Inflammatory macrophage (primary cell): ENCODE measurements around the gene LAT.
"Not testable (repeated sequence)": the region's sequence is repeated elsewhere in the genome, so short reads cannot be mapped to it uniquely, and the experiment has no call there.

ENCODE experiments used
- DNase-seq, 2 donors: peaks; one replicate each; pipeline ENCODE4 v3.0.0-alpha.2; 2020 to 2022
- total RNA-seq, 18 experiments: gene quantifications; one replicate each; lab custom pipeline; 2026; ENCODE audit warnings: mixed read lengths in 6 of 18, inconsistent platforms in 2 of 18; lab: John Stamatoyannopoulos, UW

The LAT gene, protein sequence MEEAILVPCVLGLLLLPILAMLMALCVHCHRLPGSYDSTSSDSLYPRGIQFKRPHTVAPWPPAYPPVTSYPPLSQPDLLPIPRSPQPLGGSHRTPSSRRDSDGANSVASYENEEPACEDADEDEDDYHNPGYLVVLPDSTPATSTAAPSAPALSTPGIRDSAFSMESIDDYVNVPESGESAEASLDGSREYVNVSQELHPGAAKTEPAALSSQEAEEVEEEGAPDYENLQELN
- 0.05 to 1.4 (median 0.32) reads per million in 18 experiments for total RNA-seq

DNA sequence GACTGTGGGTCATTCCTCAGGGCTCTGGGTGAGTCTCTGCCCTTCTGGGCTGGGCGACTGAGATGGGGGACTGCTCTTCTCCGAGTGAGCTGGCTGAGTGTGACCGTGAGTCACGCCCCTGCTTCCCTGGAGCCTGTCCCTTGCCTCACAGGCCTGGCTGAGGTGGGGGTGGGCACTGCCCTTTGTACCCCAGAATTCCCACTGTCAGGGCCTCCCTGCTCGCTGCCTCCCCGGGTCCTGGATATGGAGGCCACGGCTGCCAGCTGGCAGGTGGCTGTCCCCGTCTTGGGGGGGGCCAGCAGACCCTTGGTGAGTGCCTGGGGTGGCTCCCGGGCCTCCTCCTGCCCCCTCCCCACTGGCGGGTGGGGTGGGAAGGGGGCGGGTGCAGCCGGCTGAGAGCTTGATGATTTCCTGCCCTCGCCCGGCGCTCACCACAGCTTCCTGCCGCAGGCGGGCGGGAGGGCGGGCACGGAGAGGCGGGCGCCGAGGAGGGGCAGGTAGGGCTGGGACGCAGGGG lies at the start of gene LAT:
Gene LAT, plus strand, starts transcription at position 434 of the 517 bp plus-strand sequence. CDS start 366 bp downstream, outside the sequence.
- DNase-seq, result peak; percentile 69 to 92

DNA sequence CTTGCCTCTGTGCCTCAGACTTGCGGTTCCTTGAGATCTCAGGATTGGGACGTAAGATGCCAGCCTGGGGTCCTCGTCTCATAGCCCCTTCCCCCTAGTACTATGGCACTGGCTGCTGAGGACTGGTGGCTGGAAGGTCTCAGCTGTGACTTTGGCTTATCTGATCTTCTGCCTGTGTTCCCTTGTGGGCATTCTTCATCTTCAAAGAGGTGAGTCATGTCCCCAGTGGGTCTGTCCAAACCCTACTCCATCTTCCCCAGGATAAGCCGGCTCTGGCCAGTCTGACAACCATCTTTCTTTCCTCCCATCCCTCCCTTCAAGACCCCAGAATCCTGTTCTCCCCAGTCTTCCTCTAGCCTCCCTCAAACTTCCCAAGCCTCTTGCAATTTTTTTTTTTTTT lies 49.5 kb upstream of the LAT start:
- DNase-seq, result no peak

DNA sequence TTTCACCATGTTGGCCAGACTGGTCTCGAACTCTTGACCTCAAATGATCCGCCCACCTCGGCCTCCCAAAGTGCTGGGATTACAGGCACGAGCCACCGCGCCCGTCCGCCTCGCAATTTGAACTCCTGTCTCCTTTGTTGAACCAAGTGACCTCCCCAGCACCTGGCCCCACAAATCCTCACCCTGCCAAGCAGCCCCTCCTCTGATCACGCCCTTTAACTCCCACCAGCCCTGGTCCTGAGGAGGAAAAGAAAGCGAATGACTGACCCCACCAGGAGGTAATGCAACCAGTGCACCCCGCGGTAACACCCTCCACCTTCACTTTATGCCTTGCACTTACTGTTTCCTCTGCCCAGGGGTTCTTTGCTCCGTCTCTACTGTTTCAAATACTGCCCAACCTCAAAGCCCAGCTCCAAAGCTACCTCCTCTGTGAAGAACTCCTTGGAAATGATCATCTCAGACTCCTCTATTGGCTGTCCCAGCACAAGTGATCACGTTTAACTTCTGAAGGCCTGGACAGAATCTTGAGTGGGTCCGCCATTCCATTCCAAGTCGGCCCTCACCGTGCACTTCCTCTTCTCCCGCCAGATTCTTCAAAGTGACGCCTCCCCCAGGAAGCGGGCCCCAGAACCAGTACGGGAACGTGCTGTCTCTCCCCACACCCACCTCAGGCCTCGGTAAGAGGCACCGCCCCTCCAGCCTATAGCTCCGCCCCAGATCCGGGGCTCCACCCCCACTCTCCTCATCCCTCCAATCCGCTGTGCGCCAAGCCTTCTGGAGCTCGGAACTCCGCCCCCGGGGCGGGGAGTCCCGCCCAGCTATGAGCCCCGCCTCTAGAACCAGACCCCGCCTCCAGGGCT lies 48.7 kb upstream of the LAT start:
- peak; percentile 98 for DNase-seq

DNA sequence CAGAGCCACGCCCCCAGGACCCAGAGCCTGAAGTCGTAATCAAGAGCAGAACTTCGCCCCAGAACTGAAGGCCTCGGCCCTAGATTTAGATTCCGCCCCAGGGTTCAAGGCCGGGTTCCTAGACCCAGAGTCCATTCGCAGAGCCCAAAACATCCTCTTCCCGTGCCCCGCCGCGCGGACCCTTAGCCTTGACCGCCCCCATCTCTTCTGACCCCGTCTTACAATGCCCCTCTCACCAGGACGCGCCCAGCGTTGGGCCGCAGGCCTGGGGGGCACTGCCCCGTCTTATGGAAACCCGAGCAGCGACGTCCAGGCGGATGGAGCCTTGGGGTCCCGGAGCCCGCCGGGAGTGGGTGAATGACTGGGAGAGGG lies 48.1 kb upstream of the LAT start:
- no peak for DNase-seq

DNA sequence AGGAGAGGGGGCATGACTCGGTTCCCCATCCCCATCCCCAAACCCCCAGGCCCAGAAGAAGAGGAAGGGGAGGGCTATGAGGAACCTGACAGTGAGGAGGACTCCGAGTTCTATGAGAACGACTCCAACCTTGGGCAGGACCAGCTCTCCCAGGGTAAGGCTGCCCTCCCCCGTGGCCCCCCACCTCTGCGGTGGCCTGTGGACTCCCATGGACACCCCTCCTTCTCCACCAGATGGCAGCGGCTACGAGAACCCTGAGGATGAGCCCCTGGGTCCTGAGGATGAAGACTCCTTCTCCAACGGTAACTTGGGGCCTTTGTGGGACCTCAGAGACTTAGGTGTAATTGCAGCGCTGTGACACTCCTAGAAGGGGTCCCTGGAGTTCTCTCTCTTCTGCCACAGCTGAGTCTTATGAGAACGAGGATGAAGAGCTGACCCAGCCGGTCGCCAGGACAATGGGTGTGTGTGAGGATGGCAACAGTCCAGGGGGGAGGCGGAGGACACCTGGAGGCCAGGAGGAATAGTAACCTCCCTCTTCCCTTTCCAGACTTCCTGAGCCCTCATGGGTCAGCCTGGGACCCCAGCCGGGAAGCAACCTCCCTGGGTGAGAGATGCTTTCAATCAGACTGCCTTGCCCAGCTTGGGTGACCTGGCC lies 47.5 kb upstream of the LAT start:
- no peak for DNase-seq

DNA sequence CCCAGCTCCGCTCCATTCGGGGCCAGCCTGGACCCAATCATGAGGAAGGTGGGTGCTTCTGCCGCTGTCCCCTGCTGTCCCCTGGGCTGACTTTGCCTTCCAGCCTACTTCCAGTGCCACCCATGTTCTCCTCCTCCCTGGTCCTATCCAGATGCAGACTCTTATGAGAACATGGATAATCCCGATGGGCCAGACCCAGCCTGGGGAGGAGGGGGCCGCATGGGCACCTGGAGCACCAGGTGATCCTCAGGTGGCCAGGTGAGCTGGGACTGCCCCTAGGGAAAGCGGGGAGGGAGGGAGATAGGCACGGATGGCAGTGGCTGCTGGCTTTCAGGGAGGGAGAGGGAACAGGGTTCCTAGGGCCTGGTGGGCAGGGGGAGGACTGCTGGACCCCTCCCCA lies 46.1 kb upstream of the LAT start:
- no peak for DNase-seq

DNA sequence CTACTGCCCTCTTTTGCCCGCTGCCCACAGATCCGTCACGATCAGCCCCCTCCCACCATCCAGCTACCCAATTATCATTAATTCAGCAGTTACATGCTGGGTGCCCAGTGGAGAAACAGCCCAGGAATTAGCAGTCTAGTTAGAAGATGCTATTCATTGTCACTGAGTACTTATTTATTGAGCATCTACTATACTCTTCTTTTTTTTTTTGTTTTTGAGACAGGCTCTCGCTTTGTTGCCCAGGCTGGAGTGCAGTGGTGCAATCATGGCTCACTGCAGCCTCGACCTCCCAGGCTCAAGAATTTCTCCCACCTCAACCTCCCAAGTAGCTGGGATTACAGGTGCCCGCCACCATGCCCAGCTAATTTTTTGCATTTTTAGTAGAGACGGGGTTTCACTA lies 45.0 kb upstream of the LAT start:
- not testable (repeated sequence) for DNase-seq

DNA sequence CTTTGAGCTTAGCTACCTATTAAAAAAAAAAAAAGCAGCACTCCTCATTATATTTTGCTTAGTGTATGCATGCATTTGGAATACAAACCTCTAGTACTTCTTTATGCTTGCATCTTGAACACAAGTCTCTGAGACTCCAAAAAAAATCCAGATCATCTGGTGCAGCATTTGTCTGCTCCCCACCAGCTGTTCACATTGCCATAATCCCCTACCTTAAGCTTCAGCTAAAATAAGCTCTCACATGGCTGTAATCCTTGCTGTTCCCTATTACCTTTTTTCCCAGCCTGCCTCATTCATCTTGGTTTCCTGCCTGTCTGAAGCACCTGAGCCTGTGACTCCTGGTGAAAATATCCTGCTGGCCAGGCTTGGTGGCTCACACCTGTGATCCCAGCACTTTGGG lies 41.6 kb upstream of the LAT start:
- no peak for DNase-seq

DNA sequence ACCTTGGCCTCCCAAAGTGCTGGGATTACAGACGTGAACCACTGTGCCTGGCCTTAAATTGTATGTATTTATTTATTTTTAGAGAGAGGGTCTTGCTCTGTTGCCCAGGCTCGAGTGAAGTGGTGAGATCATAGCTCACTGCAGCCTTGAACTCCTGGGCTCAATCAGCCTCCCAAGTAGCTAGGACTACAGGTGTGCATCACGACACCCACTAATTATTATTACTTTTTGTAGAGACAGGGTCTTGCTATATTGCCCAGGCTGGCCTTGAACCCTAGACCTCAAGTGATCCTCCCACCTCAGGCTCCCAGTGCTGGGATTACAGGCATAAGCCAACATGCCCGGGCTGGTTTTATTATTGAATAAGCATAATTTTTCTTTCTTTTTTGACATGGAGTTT lies 38.2 kb upstream of the LAT start:
- DNase-seq, result no peak

DNA sequence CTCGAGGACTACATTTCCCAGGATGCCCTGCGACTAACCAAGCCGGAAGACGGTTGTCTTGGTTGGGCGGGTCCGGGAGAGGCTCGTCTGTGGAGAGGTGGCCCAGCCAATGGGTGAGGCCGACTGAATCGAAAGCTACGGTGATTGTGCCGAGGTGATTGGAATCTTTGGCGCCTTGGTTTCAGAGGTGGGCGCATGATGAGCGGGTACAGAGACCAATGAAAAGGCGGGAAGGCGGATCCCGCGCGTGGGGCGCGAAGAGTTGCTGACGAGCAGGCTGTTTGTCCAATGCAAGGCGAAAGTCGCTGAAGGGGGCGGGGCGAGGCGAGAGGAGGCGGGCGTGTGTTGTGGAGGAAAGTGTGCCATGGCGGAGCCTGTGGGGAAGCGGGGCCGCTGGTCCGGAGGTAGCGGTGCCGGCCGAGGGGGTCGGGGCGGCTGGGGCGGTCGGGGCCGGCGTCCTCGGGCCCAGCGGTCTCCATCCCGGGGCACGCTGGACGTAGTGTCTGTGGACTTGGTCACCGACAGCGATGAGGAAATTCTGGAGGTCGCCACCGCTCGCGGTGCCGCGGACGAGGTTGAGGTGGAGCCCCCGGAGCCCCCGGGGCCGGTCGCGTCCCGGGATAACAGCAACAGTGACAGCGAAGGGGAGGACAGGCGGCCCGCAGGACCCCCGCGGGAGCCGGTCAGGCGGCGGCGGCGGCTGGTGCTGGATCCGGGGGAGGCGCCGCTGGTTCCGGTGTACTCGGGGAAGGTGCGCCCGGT lies 34.0 kb upstream of the LAT start, which contains the start of gene NFATC2IP:
Gene NFATC2IP, plus strand, starts transcription at position 290 of the 762 bp plus-strand sequence. Its CDS starts 75 bp downstream, at position 365.
- DNase-seq, result peak; percentile 100

DNA sequence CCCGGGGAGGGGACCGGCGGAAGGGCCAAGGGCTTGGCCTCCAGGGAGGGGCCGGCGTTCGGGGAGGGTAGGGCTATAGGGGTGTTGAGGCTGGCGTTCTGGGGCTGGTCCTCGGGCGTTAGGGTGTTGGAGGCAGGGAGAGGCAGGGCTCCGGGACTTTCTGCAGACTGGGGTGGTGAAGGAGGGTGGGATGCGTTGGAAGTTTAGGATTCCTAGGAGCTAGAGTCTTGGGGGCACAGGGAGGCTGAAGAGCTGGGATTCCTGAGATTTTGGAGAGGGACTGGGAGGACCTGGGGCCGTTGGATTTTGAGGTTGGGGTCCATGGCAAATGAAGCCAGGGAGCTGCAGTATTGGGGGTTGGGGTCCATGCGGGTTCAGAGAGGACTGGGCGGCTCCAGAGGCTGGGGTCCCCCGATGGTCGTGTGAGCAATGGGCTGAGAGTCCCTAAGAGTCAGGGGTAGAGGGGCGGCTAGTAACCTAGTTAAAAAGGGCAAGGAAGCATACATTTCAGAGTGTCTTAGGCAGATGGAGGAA lies 33.4 kb upstream of the LAT start:
- peak in 1 of 2 donors; percentile 4 for DNase-seq

DNA sequence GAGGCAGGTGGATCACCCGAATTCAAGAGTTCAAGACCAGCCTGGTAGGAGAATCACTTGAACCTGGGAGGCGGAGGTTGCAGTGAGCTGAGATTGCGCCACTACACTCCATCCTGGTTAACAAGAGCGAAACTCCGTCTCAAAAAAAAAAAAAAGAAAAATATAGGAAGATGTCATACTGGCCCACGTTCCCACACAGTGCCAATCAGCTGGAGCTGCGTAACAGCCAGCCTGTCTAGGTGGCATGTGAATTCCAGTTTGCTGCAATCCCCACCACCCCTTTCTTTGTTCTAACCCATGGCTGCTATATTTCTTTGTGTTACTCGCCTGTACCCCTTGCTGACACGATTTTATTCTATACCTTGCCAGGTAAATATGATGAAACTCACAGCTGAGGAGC lies 26.6 kb upstream of the LAT start:
- peak; percentile 29 to 56 for DNase-seq

DNA sequence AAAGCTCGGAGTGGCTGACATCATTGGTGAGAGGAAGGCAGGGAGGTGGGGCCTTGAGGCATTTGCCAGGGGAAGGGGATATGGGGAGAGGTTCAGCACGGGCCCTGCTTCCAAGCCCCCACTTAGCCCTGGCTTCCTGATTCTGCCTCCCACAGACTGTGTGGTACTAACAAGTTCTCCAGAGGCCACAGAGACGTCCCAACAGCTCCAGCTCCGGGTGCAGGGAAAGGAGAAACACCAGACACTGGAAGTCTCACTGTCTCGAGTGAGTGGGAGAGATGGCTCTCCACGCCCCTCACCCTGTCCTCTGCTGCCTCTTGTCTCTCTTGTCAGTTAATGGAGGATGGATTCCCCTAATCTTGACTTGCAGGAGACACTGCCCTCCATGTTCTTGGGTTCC lies 26.0 kb upstream of the LAT start:
- peak; percentile 21 to 65 for DNase-seq

DNA sequence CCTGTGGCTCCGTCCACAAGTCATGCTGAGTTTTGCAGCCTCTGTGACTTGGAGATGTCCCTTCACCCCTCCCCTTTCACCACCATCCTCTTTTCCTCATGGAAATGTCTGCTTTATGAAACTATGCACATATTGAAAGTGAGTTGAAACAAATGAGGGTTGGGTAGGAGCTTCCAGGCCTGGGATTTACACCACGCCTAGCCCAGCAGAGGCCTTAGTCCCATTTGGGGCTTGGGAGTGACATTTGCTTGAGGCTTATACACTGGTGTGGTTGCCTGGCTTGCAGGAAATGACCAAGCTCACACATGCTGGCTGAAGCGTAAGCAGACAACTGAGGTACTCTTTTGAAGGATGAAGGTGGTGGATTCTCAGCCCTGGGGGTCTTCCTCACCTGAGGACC lies 20.8 kb upstream of the LAT start:
- no peak for DNase-seq

DNA sequence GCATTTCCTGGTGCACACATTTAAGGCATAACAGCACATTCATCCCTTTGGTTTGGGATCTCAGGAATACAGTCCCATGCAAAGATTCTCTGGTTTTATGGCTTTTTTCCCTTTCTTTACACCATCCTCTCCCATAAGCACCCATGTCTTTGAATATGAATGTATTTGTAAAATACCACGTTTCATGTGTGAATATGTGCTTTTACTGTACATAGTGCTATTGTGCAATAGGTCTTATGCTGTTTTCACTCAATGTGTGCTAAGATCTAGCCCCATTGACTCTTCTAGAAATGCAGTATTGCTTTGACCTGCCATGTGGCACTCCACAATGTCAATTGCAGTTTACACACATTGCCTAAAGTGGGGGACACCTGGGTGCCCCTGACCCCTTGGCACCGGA lies 20.4 kb upstream of the LAT start:
- no peak for DNase-seq

DNA sequence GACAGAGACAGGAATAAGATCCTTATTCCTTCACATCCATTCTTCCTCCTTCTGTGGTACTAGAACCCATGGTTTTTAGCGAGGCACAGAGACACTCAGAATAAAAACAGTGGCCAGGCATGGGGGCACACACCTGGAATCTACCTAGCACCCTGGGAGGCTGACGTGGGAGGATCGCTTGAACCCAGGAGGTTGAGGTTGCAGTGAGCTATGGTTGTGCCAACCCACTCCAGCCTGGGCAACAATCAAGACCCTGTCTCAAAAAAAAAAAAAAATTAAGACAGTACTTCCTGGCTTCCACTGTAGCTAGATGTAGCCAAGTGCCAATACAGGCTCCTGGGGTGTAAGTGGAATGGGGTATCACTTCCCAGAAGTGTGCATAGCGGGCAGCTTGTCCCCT lies 17.7 kb upstream of the LAT start:
- no peak for DNase-seq

DNA sequence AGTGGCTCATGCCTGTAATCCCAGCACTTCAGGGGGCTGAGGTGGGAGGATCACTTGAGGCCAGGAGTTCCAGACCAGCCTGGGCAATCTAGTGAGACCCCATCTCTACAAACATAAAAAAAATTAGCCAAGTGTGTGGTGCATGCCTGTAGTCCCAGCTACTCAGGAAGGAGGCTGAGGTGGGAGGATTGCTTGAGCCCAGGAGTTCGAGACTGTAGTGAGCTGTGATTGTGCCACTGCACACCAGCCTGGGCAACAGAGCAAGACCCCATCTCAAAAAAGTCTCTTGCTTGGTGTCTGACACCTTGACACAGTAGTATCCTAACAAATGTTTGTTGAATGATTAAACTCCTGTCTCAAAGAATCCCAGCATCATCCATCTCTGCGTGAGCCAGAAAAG lies 15.2 kb upstream of the LAT start:
- not testable (repeated sequence) for DNase-seq

DNA sequence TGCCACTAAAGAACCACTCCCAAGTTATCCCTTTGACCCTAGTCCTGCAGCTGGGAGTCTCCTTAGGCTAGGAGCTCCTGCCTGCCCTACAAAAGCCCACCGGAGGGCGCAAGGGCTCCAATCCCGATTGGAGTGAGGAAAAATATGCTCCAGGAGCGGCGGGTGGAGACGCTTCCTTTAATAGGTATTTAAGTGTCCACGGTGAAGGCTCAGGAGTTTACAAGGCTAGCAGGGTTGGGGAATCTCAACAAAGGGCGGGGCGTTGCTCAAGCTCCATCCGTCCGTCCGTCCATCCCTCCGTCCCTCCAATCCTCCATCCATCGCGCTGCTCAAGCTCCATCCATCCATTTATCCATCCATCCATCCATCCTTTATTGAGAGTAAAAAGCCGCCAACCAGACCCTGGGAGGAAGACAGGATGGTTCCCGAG lies 10.8 kb upstream of the LAT start:
- DNase-seq, result peak; percentile 37 to 48

DNA sequence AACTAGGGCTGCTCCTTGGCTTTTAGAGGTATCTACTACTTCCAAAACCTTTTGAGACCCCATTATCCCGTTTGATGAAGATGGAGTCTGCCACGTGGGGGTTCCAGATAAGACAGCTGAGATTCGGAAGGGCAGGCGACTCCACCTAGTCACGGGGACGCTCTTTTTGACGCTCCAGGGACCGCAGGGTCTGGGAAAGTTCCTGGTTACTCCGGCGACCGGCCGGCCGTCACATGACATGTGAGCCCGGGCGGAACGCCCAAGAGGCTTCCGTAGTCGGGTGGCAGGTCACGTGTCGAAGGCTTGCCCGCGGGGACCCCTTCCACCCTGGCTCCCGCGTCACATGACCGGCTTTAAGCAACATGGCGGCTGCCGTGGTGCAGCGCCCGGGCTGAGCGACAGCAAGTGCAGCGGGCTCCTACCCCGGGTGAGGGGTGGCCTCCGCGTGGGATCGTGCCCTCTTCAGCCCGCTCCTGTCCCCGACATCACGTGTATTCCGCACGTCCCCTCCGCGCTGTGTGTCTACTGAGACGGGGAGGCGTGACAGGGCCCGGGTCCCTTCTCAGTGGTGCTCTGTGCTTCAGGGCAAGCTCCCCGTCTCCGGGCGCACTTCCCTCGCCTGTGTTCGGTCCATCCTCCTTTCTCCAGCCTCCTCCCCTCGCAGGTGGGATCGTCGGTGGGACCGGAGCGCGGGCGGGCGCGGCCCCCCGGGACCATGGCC lies 10.3 kb upstream of the LAT start, which contains the start of gene SPNS1:
Gene SPNS1, plus strand, starts transcription at position 342 of the 721 bp plus-strand sequence. Its CDS starts 374 bp downstream, at position 716.
- DNase-seq, result peak; percentile 97 to 98

DNA sequence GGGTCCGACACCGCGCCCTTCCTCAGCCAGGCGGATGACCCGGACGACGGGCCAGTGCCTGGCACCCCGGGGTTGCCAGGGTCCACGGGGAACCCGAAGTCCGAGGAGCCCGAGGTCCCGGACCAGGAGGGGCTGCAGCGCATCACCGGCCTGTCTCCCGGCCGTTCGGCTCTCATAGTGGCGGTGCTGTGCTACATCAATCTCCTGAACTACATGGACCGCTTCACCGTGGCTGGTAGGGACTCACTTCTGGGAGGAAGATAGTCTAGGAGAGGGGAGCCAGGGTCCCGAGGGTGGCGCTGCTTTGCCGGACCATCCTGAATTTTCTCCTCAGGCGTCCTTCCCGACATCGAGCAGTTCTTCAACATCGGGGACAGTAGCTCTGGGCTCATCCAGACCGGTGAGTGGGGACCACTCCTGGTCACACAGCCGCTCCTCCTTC lies 9.7 kb upstream of the LAT start:
- DNase-seq, result peak in 1 of 2 donors; percentile 15
